HepG2 (cell line): Measurements from ENCODE around the gene HLCS. TPM values are rescaled to one million over a fixed set of nuclear protein-coding genes. Genes with fewer than 3 reads are reported as not detected.

Experiments
- CHD4 ChIP-seq: fragments of 200-600 bp; sonication (generic); IDR thresholded peaks from 2 replicates; pipeline ENCODE4 v1.7.0; 2017; ENCODE audit warnings: mild to moderate bottlenecking, low read length, borderline replicate concordance
- MIER3 ChIP-seq: IDR thresholded peaks from 2 replicates; pipeline ENCODE4 v1.6.1; 2016; ENCODE audit warnings: missing compliant biosample characterization, borderline replicate concordance
- SP1 ChIP-seq, 2 experiments: fragments of 450-650 bp in 1 of 2; sonication (generic) in 1 of 2; formaldehyde crosslinking in 1 of 2; IDR thresholded peaks; 2 replicates each; pipeline versions ENCODE4 v1.4.0 to v1.6.1; 2016 to 2020; ENCODE audit warnings: missing genetic modification reagents in 1 of 2
- TBX2 ChIP-seq: sonication (generic); formaldehyde crosslinking; IDR thresholded peaks from 2 replicates; pipeline ENCODE4 v1.5.0; 2020; ENCODE audit warnings: missing genetic modification reagents, mild to moderate bottlenecking, borderline replicate concordance
- ZC3H13 ChIP-seq: sonication (generic); formaldehyde crosslinking; IDR thresholded peaks from 2 replicates; pipeline ENCODE4 v1.8.1; 2023; ENCODE audit warnings: mild to moderate bottlenecking, missing genetic modification reagents, moderate library complexity
- ZFY ChIP-seq: sonication (generic); formaldehyde crosslinking; IDR thresholded peaks from 2 replicates; pipeline ENCODE4 v1.4.0; 2020; ENCODE audit warnings: missing genetic modification reagents
- ZNF281 ChIP-seq: sonication (generic); formaldehyde crosslinking; IDR thresholded peaks from 2 replicates; pipeline ENCODE4 v1.4.0; 2020; ENCODE audit warnings: missing genetic modification reagents, borderline replicate concordance
- ZNF562 ChIP-seq: sonication (generic); formaldehyde crosslinking; IDR thresholded peaks from 2 replicates; pipeline ENCODE4 v1.8.0; 2022; ENCODE audit warnings: missing genetic modification reagents, borderline replicate concordance
- polyA plus RNA-seq, 8 experiments: library from polyadenylated mRNA; depleted of rRNA in 3 of 8; stranded (reverse) in 7 of 8; unstranded in 1 of 8; fragments of >200 nt; fragmentation: Illumina TruSeq in 4 of 8; extraction: Trizol in 4 of 8; gene quantifications; 2 replicates each; pipeline versions ENCODE4 v1.2.1 to v1.2.3, GENCODE V29; 2011 to 2016; ENCODE audit warnings: low read depth in 4 of 8, missing spikeins in 1 of 8, mixed read lengths in 1 of 8; ENCODE audit not compliant: insufficient read depth in 1 of 8
- total RNA-seq, 5 experiments: library from RNA; depleted of rRNA; stranded (reverse); fragments of >200 nt; fragmentation: Illumina TruSeq; extraction: Trizol; gene quantifications; 2 replicates each; pipeline ENCODE4 v1.2.3, GENCODE V29; 2016; ENCODE audit warnings: low read depth in 1 of 5
- TF ChIP-seq, protein P1 (sequence below): sonication (generic); formaldehyde crosslinking; IDR thresholded peaks from 2 replicates; pipeline ENCODE4 v1.4.0; 2020; ENCODE audit warnings: missing genetic modification reagents, borderline replicate concordance
- TF ChIP-seq, protein P2 (sequence below): sonication (generic); formaldehyde crosslinking; IDR thresholded peaks from 2 replicates; pipeline ENCODE4 v1.4.0; 2020; ENCODE audit warnings: missing genetic modification reagents, borderline replicate concordance
- TF ChIP-seq, protein P3 (sequence below): sonication (generic); formaldehyde crosslinking; IDR thresholded peaks from one replicate; pipeline ENCODE4 v1.5.1; 2020; ENCODE audit warnings: mild to moderate bottlenecking, missing genetic modification reagents; ENCODE audit errors: not compliant biosample characterization

Gene HLCS
- total and polyA plus RNA-seq, 2 of the 13 experiments (the other 11 are each of a cell fraction or from before 2014, with no cell fraction given) = 7.9 to 12.3 TPM

- TF ChIP-seq, protein P1, sequence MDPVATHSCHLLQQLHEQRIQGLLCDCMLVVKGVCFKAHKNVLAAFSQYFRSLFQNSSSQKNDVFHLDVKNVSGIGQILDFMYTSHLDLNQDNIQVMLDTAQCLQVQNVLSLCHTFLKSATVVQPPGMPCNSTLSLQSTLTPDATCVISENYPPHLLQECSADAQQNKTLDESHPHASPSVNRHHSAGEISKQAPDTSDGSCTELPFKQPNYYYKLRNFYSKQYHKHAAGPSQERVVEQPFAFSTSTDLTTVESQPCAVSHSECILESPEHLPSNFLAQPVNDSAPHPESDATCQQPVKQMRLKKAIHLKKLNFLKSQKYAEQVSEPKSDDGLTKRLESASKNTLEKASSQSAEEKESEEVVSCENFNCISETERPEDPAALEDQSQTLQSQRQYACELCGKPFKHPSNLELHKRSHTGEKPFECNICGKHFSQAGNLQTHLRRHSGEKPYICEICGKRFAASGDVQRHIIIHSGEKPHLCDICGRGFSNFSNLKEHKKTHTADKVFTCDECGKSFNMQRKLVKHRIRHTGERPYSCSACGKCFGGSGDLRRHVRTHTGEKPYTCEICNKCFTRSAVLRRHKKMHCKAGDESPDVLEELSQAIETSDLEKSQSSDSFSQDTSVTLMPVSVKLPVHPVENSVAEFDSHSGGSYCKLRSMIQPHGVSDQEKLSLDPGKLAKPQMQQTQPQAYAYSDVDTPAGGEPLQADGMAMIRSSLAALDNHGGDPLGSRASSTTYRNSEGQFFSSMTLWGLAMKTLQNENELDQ (CRISPR knock-in tag) = no peak
- no peak for TF ChIP-seq MIER3
- no peak for TF ChIP-seq ZNF281 (CRISPR knock-in tag)
- TF ChIP-seq, protein P2, sequence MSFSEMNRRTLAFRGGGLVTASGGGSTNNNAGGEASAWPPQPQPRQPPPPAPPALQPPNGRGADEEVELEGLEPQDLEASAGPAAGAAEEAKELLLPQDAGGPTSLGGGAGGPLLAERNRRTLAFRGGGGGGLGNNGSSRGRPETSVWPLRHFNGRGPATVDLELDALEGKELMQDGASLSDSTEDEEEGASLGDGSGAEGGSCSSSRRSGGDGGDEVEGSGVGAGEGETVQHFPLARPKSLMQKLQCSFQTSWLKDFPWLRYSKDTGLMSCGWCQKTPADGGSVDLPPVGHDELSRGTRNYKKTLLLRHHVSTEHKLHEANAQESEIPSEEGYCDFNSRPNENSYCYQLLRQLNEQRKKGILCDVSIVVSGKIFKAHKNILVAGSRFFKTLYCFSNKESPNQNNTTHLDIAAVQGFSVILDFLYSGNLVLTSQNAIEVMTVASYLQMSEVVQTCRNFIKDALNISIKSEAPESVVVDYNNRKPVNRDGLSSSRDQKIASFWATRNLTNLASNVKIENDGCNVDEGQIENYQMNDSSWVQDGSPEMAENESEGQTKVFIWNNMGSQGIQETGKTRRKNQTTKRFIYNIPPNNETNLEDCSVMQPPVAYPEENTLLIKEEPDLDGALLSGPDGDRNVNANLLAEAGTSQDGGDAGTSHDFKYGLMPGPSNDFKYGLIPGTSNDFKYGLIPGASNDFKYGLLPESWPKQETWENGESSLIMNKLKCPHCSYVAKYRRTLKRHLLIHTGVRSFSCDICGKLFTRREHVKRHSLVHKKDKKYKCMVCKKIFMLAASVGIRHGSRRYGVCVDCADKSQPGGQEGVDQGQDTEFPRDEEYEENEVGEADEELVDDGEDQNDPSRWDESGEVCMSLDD = 0 out of 2 replicates have a peak, but pooled peaks have one; percentile 47
- TF ChIP-seq SP1 (IDR thresholded peaks at IDR 0.05) = no peak
- TF ChIP-seq SP1 (CRISPR knock-in tag; IDR thresholded peaks at IDR 0.05) = no peak
- TF ChIP-seq ZNF562 (CRISPR knock-in tag) = no peak
- TF ChIP-seq ZC3H13 (CRISPR knock-in tag) = no peak
- peak; percentile 58; the same call in 1 of the 2 replicates for TF ChIP-seq TBX2
- TF ChIP-seq CHD4 = no peak
- TF ChIP-seq, protein P3, sequence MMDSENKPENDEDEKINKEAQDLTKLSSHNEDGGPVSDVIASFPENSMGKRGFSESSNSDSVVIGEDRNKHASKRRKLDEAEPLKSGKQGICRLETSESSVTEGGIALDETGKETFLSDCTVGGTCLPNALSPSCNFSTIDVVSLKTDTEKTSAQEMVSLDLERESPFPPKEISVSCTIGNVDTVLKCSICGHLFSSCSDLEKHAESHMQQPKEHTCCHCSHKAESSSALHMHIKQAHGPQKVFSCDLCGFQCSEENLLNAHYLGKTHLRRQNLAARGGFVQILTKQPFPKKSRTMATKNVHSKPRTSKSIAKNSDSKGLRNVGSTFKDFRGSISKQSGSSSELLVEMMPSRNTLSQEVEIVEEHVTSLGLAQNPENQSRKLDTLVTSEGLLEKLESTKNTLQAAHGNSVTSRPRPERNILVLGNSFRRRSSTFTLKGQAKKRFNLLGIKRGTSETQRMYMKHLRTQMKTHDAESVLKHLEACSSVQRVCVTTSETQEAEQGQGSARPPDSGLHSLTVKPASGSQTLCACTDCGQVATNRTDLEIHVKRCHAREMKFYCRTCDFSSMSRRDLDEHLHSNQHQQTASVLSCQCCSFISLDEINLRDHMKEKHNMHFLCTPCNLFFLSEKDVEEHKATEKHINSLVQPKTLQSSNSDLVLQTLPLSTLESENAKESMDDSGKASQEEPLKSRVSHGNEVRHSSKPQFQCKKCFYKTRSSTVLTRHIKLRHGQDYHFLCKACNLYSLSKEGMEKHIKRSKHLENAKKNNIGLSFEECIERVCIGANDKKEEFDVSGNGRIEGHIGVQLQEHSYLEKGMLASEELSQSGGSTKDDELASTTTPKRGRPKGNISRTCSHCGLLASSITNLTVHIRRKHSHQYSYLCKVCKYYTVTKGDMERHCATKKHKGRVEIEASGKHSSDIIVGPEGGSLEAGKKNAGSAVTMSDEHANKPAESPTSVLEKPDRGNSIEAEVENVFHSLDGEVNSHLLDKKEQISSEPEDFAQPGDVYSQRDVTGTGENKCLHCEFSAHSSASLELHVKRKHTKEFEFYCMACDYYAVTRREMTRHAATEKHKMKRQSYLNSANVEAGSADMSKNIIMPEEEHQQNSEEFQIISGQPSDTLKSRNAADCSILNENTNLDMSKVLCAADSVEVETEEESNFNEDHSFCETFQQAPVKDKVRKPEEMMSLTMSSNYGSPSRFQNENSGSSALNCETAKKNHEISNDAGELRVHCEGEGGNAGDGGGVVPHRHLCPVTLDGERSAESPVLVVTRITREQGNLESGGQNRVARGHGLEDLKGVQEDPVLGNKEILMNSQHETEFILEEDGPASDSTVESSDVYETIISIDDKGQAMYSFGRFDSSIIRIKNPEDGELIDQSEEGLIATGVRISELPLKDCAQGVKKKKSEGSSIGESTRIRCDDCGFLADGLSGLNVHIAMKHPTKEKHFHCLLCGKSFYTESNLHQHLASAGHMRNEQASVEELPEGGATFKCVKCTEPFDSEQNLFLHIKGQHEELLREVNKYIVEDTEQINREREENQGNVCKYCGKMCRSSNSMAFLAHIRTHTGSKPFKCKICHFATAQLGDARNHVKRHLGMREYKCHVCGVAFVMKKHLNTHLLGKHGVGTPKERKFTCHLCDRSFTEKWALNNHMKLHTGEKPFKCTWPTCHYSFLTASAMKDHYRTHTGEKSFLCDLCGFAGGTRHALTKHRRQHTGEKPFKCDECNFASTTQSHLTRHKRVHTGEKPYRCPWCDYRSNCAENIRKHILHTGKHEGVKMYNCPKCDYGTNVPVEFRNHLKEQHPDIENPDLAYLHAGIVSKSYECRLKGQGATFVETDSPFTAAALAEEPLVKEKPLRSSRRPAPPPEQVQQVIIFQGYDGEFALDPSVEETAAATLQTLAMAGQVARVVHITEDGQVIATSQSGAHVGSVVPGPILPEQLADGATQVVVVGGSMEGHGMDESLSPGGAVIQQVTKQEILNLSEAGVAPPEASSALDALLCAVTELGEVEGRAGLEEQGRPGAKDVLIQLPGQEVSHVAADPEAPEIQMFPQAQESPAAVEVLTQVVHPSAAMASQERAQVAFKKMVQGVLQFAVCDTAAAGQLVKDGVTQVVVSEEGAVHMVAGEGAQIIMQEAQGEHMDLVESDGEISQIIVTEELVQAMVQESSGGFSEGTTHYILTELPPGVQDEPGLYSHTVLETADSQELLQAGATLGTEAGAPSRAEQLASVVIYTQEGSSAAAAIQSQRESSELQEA = no peak
- peak; percentile 81 for TF ChIP-seq ZFY (CRISPR knock-in tag)
Measured at GRCh38 chr21:36966066-36966820, at the start of gene HLCS (continued).
